Astrocyte of the cerebellum (primary cell): Measurements from ENCODE around the gene USP15.

Experiments used
- DNase-seq: peaks from one replicate; pipeline ENCODE4 v3.0.0-alpha.2; 2011; ENCODE audit warnings: low read depth
- H3K4me3 ChIP-seq: 2 replicates; pipeline ENCODE4 v1.5.1; 2011; ENCODE audit warnings: mild to moderate bottlenecking, low read depth, low read length, moderate library complexity
- CTCF ChIP-seq: IDR thresholded peaks from 2 replicates; pipeline ENCODE4 v1.5.1; 2012; ENCODE audit warnings: low read length, low read depth, moderate library complexity, mild to moderate bottlenecking; ENCODE audit errors: missing control alignments
- in situ Hi-C: cut with HindIII; loops from 2 replicates; pipeline ENCODE4 v1.10.0; 2017; ENCODE audit warnings: low sequenced_read_pairs

USP15 gene

DNA sequence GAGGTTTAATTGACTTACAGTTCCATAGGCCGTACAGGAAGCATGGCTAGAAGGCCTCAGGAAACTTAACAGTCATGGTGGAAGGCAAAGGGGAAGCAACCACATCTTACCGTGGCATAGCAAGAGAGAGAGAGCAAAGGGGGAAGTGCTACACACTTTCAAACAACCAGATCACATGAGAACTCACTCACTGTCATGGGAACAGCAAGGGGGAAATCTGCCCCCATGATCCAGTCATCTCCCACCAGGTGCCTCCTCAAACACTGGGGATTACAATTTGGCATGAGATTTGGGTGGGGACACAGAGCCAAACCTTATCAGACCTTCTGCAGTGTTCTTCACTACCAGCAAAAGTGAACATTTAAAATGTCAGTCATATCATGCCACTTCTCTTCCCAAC, 58.9 kb downstream of the USP15 start:
- in situ Hi-C loops: no loop called here
- H3K4me3 ChIP-seq: no peak overlapping the region
- DNase-seq: no peak
- no peak for TF ChIP-seq CTCF

DNA sequence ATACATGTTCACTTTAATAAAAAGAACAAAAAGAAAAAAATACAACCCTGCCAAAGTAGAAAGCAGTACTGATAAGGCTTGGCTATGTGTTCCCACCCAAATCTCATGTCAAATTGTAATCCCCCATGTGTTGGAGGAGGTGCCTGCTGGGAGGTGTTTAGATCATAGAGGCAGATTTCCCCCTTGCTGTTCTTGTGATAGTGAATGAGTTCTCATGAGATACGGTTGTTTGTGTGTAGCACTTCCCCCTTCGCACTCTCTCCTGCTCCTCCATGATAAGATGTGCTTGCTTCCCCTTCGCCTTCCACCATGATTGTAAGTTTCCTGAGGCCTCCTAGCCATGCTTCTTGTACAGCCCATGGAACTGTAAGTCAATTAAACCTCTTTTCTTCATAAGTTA, 59.9 kb downstream of the USP15 start:
- no peak overlapping the region for H3K4me3 ChIP-seq
- in situ Hi-C loops: no loop called here
- DNase-seq: no peak
- TF ChIP-seq CTCF: no peak

- in situ Hi-C loops: no loop called here
- no peak for DNase-seq
- TF ChIP-seq CTCF: no peak
- no peak overlapping the region for H3K4me3 ChIP-seq
Observed at GRCh38 chr12:62323386-62323785, 63.2 kb downstream of the USP15 start.

- TF ChIP-seq CTCF: no peak
- DNase-seq: no peak
- H3K4me3 ChIP-seq: no peak overlapping the region
- in situ Hi-C loops: no loop called here
Observed at GRCh38 chr12:62328296-62328921, 68.2 kb downstream of the USP15 start.

- no peak overlapping the region for H3K4me3 ChIP-seq
- no peak for TF ChIP-seq CTCF
- DNase-seq: no peak
- in situ Hi-C loops: no loop called here
Observed at GRCh38 chr12:62331306-62331705, 71.1 kb downstream of the USP15 start.

DNA sequence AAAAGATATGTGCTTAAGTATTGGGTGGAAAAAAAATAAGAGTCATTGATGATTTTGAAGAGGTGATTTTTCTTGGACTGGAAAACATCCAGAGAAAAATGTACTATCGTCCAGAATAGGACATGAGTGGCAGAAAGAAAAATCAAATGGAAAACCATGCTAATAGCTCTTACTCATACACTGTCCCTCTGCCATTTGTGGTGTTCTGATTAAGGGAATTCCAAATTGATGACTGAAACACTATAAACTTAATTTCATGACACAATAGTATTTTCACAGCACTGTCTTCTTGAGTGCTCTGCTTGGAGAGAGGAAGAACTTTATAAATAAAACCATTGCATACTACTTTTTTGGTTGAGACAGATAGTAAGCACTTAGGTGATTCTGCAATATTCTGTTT, 72.4 kb downstream of the USP15 start:
- no peak for TF ChIP-seq CTCF
- no peak overlapping the region for H3K4me3 ChIP-seq
- peak; percentile 33 for DNase-seq
- in situ Hi-C loops: no loop called here

DNA sequence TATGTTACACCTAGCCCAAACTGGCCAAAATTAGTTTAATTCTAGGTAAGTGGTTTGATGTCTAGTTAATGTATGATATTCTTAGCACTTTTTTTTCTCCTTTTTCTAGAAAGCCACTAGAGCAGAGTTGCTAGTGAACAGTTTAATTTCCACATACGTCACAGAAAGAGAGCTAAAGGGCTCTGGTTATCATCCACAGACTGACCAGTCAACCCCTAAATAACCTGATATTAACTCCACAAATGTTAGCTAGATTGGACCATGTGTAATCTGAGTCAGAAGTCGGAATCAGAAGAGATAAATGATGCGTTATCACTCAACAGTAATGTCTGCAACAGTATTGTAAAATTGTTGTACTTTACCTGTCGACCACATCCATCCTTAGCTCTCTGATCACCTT, 74.9 kb downstream of the USP15 start:
- no peak for DNase-seq
- no peak overlapping the region for H3K4me3 ChIP-seq
- in situ Hi-C loops: no loop called here
- no peak for TF ChIP-seq CTCF
